ENCODE measurements around the gene MYO7A.

The MYO7A gene

GRCh38 chr11:77146261-77147035, 18.4 kb downstream of the MYO7A start:
- WGBS (ENCODE audit: insufficient coverage), result 98% methylated on average over 10 of the region's 10 CpGs
- H3K4me3 ChIP-seq (ENCODE audit: control insufficient read depth in 1 of 7, extremely low read depth in 1 of 7, insufficient read depth in 4 of 7, low read depth in 2 of 7, low read length in 6 of 7), result no peak overlapping the region
- CTCF ChIA-PET, result interaction anchor here (0.9 to 6.8 kb wide), 4 partner anchors 17 to 325 kb away, joined by 3 to 59 read pairs (median 12); partner anchors contain the start of gene MYO7A
- no peak overlapping the region for H3K27ac ChIP-seq (ENCODE audit: insufficient read depth in 1 of 2, low read depth in 1 of 2, low read length in 2 of 2, poor library complexity in 1 of 2, severe bottlenecking in 2 of 2)
- peaks cover 0 to 10% (median 0%) of the 10 kb centered on the region in 5 experiments for H3K27me3 ChIP-seq (replicated peaks in 2 of 5; ENCODE audit: control insufficient read depth in 4 of 5, insufficient read depth in 5 of 5, low read length in 4 of 5)
- peaks cover 5 to 48% (median 39%) of the 10 kb centered on the region in 4 experiments for H3K4me1 ChIP-seq (ENCODE audit: control extremely low read depth in 1 of 4, control insufficient read depth in 4 of 4, insufficient read depth in 4 of 4, low read length in 3 of 4)
- H3K9me3 ChIP-seq (ENCODE audit: control extremely low read depth in 1 of 5, control insufficient read depth in 4 of 5, insufficient read depth in 2 of 5, low read depth in 1 of 5, low read length in 4 of 5), result no peaks in the 10 kb centered on the region
- H3K36me3 ChIP-seq (ENCODE audit: control insufficient read depth in 4 of 4, insufficient read depth in 4 of 4, low read length in 3 of 4), result no peaks in the 10 kb centered on the region
- no peak for DNase-seq
- POLR2A ChIA-PET, result no interaction called here

GRCh38 chr11:77147036-77147315, 18.9 kb downstream of the MYO7A start:
- ChIA-PET CTCF (interaction anchor here (0.9 to 6.8 kb wide), 4 partner anchors 17 to 325 kb away, joined by 3 to 59 read pairs (median 12); partner anchors contain the start of gene MYO7A), POLR2A (no interaction called here)
- Histone ChIP-seq H3K4me1 (ENCODE audit: control extremely low read depth in 1 of 4, control insufficient read depth in 4 of 4, insufficient read depth in 4 of 4, low read length in 3 of 4) (peaks cover 7 to 51% (median 42%) of the 10 kb centered on the region in 4 experiments), H3K27me3 (replicated peaks in 2 of 5; ENCODE audit: control insufficient read depth in 4 of 5, insufficient read depth in 5 of 5, low read length in 4 of 5) (peaks cover 0 to 10% (median 0%) of the 10 kb centered on the region in 5 experiments), H3K9me3 (ENCODE audit: control extremely low read depth in 1 of 5, control insufficient read depth in 4 of 5, insufficient read depth in 2 of 5, low read depth in 1 of 5, low read length in 4 of 5) (no peaks in the 10 kb centered on the region), H3K4me3 (ENCODE audit: control insufficient read depth in 1 of 7, extremely low read depth in 1 of 7, insufficient read depth in 4 of 7, low read depth in 2 of 7, low read length in 6 of 7) (no peak overlapping the region), H3K36me3 (ENCODE audit: control insufficient read depth in 4 of 4, insufficient read depth in 4 of 4, low read length in 3 of 4) (no peaks in the 10 kb centered on the region), H3K27ac (ENCODE audit: insufficient read depth in 1 of 2, low read depth in 1 of 2, low read length in 2 of 2, poor library complexity in 1 of 2, severe bottlenecking in 2 of 2) (no peak overlapping the region)
- no peak for DNase-seq
- WGBS (ENCODE audit: insufficient coverage), result 83% methylated on average over 1 of the region's 1 CpG

GRCh38 chr11:77147668-77148321, 19.7 kb downstream of the MYO7A start:
- H3K27me3 ChIP-seq (replicated peaks in 2 of 5; ENCODE audit: control insufficient read depth in 4 of 5, insufficient read depth in 5 of 5, low read length in 4 of 5), result peaks cover 0 to 10% (median 0%) of the 10 kb centered on the region in 5 experiments

GRCh38 chr11:77148963-77149715, 21.1 kb downstream of the MYO7A start:
- no peak for DNase-seq
- POLR2A ChIA-PET, result no interaction called here
- no peaks in the 10 kb centered on the region for H3K9me3 ChIP-seq (ENCODE audit: control extremely low read depth in 1 of 5, control insufficient read depth in 4 of 5, insufficient read depth in 2 of 5, low read depth in 1 of 5, low read length in 4 of 5)
- H3K36me3 ChIP-seq (ENCODE audit: control insufficient read depth in 4 of 4, insufficient read depth in 4 of 4, low read length in 3 of 4), result no peaks in the 10 kb centered on the region
- H3K4me3 ChIP-seq (ENCODE audit: control insufficient read depth in 1 of 7, extremely low read depth in 1 of 7, insufficient read depth in 4 of 7, low read depth in 2 of 7, low read length in 6 of 7), result no peak overlapping the region
- no peak overlapping the region for H3K27ac ChIP-seq (ENCODE audit: insufficient read depth in 1 of 2, low read depth in 1 of 2, low read length in 2 of 2, poor library complexity in 1 of 2, severe bottlenecking in 2 of 2)
- peaks cover 13 to 62% (median 55%) of the 10 kb centered on the region in 4 experiments for H3K4me1 ChIP-seq (ENCODE audit: control extremely low read depth in 1 of 4, control insufficient read depth in 4 of 4, insufficient read depth in 4 of 4, low read length in 3 of 4)
- CTCF ChIA-PET, result interaction anchor here (1.0 to 6.8 kb wide), 4 partner anchors 20 to 390 kb away, joined by 3 to 59 read pairs (median 12); partner anchors contain the start of gene MYO7A
- H3K27me3 ChIP-seq (replicated peaks in 2 of 5; ENCODE audit: control insufficient read depth in 4 of 5, insufficient read depth in 5 of 5, low read length in 4 of 5), result peaks cover 0 to 10% (median 0%) of the 10 kb centered on the region in 5 experiments
- 94% methylated on average over 7 of the region's 8 CpGs for WGBS (ENCODE audit: insufficient coverage)

More at GRCh38 chr11:77147668-77148321, 19.7 kb downstream of the MYO7A start:
- Histone ChIP-seq H3K4me1 (ENCODE audit: control extremely low read depth in 1 of 4, control insufficient read depth in 4 of 4, insufficient read depth in 4 of 4, low read length in 3 of 4) (peaks cover 11 to 51% (median 43%) of the 10 kb centered on the region in 4 experiments), H3K9me3 (ENCODE audit: control extremely low read depth in 1 of 5, control insufficient read depth in 4 of 5, insufficient read depth in 2 of 5, low read depth in 1 of 5, low read length in 4 of 5) (no peaks in the 10 kb centered on the region), H3K4me3 (ENCODE audit: control insufficient read depth in 1 of 7, extremely low read depth in 1 of 7, insufficient read depth in 4 of 7, low read depth in 2 of 7, low read length in 6 of 7) (peak overlapping the region in 3 of 7 experiments; percentile 40 to 65 (median 52)), H3K36me3 (ENCODE audit: control insufficient read depth in 4 of 4, insufficient read depth in 4 of 4, low read length in 3 of 4) (no peaks in the 10 kb centered on the region), H3K27ac (ENCODE audit: insufficient read depth in 1 of 2, low read depth in 1 of 2, low read length in 2 of 2, poor library complexity in 1 of 2, severe bottlenecking in 2 of 2) (no peak overlapping the region)
- POLR2A ChIA-PET, result no interaction called here
- 32% methylated on average over 23 of the region's 47 CpGs for WGBS (ENCODE audit: insufficient coverage)
- CTCF ChIA-PET, result interaction anchor here (1.2 to 6.8 kb wide), 3 partner anchors 18 to 389 kb away, joined by 3 to 59 read pairs (median 21); partner anchors contain the start of gene MYO7A
- DNase-seq, result peak; percentile 64 to 91 (median 90)

- peaks cover 13 to 69% (median 63%) of the 10 kb centered on the region in 4 experiments for H3K4me1 ChIP-seq (ENCODE audit: control extremely low read depth in 1 of 4, control insufficient read depth in 4 of 4, insufficient read depth in 4 of 4, low read length in 3 of 4)
These were observed 21.8 kb downstream of the MYO7A start for GRCh38 chr11:77149716-77150392.

GRCh38 chr11:77150836-77151235, 22.8 kb downstream of the MYO7A start:
- no peak overlapping the region for H3K27ac ChIP-seq (ENCODE audit: insufficient read depth in 1 of 2, low read depth in 1 of 2, low read length in 2 of 2, poor library complexity in 1 of 2, severe bottlenecking in 2 of 2)

More at GRCh38 chr11:77149716-77150392, 21.8 kb downstream of the MYO7A start:
- POLR2A ChIA-PET, result no interaction called here
- WGBS (ENCODE audit: insufficient coverage), result 90% methylated on average over 12 of the region's 12 CpGs
- no peak overlapping the region for H3K27ac ChIP-seq (ENCODE audit: insufficient read depth in 1 of 2, low read depth in 1 of 2, low read length in 2 of 2, poor library complexity in 1 of 2, severe bottlenecking in 2 of 2)
- CTCF ChIA-PET, result interaction anchor here (2.6 to 6.9 kb wide), 4 partner anchors 20 to 58 kb away, joined by 7 to 59 read pairs (median 32); partner anchors contain the start of gene MYO7A
- peaks cover 0 to 10% (median 0%) of the 10 kb centered on the region in 5 experiments for H3K27me3 ChIP-seq (replicated peaks in 2 of 5; ENCODE audit: control insufficient read depth in 4 of 5, insufficient read depth in 5 of 5, low read length in 4 of 5)
- no peak for DNase-seq
- H3K9me3 ChIP-seq (ENCODE audit: control extremely low read depth in 1 of 5, control insufficient read depth in 4 of 5, insufficient read depth in 2 of 5, low read depth in 1 of 5, low read length in 4 of 5), result no peaks in the 10 kb centered on the region
- no peak overlapping the region for H3K4me3 ChIP-seq (ENCODE audit: control insufficient read depth in 1 of 7, extremely low read depth in 1 of 7, insufficient read depth in 4 of 7, low read depth in 2 of 7, low read length in 6 of 7)
- H3K36me3 ChIP-seq (ENCODE audit: control insufficient read depth in 4 of 4, insufficient read depth in 4 of 4, low read length in 3 of 4), result no peaks in the 10 kb centered on the region

More at GRCh38 chr11:77150836-77151235, 22.8 kb downstream of the MYO7A start:
- WGBS (ENCODE audit: insufficient coverage), result 82% methylated on average over 7 of the region's 10 CpGs
- ChIA-PET CTCF (interaction anchor here (1.1 to 6.9 kb wide), 4 partner anchors 21 to 59 kb away, joined by 3 to 59 read pairs (median 24); partner anchors contain the start of gene MYO7A), POLR2A (no interaction called here)
- Histone ChIP-seq H3K9me3 (ENCODE audit: control extremely low read depth in 1 of 5, control insufficient read depth in 4 of 5, insufficient read depth in 2 of 5, low read depth in 1 of 5, low read length in 4 of 5) (no peaks in the 10 kb centered on the region), H3K36me3 (ENCODE audit: control insufficient read depth in 4 of 4, insufficient read depth in 4 of 4, low read length in 3 of 4) (no peaks in the 10 kb centered on the region), H3K27me3 (replicated peaks in 2 of 5; ENCODE audit: control insufficient read depth in 4 of 5, insufficient read depth in 5 of 5, low read length in 4 of 5) (peaks cover 0 to 8% (median 0%) of the 10 kb centered on the region in 5 experiments), H3K4me3 (ENCODE audit: control insufficient read depth in 1 of 7, extremely low read depth in 1 of 7, insufficient read depth in 4 of 7, low read depth in 2 of 7, low read length in 6 of 7) (no peak overlapping the region), H3K4me1 (ENCODE audit: control extremely low read depth in 1 of 4, control insufficient read depth in 4 of 4, insufficient read depth in 4 of 4, low read length in 3 of 4) (peaks cover 13 to 77% (median 70%) of the 10 kb centered on the region in 4 experiments)
- DNase-seq, result no peak
